CD4-positive, alpha-beta memory T cell (primary cell): ENCODE measurements around the gene PDE8A. TPM values are rescaled to one million over a fixed set of nuclear protein-coding genes. Genes with fewer than 3 reads are reported as not detected.

ENCODE experiments used
- CTCF ChIA-PET: fragments of 350-600 bp; sonication (Branson Sonifier 250); formaldehyde crosslinking; loops from one replicate; lab custom pipeline; 2021; ENCODE audit warnings: inconsistent platforms; ENCODE audit not compliant: partially characterized antibody; lab: Charles Lee
- POLR2A ChIA-PET: fragments of 350-600 bp; sonication (Branson Sonifier 250); formaldehyde crosslinking; loops from one replicate; lab custom pipeline; 2021; ENCODE audit not compliant: partially characterized antibody; lab: Charles Lee
- DNase-seq, 5 donors: peaks; one replicate each; pipeline versions ENCODE4 v3.0.0 to v3.0.0-alpha.2; 2020 to 2022; ENCODE audit warnings: mixed read lengths in 1 of 5
- H3K27ac ChIP-seq: one replicate; pipeline ENCODE4 v1.7.0; 2013; ENCODE audit warnings: low read depth, low read length
- H3K27me3 ChIP-seq: 2 replicates; pipeline ENCODE4 v1.7.0; 2013; ENCODE audit warnings: mild to moderate bottlenecking, low read length, moderate library complexity; ENCODE audit not compliant: insufficient read depth
- H3K36me3 ChIP-seq: 2 replicates; pipeline ENCODE4 v1.7.0; 2013; ENCODE audit warnings: mild to moderate bottlenecking, low read length, moderate library complexity; ENCODE audit not compliant: insufficient read depth
- H3K4me1 ChIP-seq: 2 replicates; pipeline ENCODE4 v1.7.0; 2013; ENCODE audit warnings: mild to moderate bottlenecking, low read length, moderate library complexity; ENCODE audit not compliant: insufficient read depth
- H3K4me3 ChIP-seq, 2 donors: one replicate each; pipeline ENCODE4 v1.7.0; 2013; ENCODE audit warnings: low read length in 2 of 2, mild to moderate bottlenecking in 1 of 2
- H3K9me3 ChIP-seq, 2 donors: one replicate each; pipeline ENCODE4 v1.7.0; 2013; ENCODE audit warnings: low read length in 2 of 2, control low read depth in 1 of 2; ENCODE audit not compliant: control insufficient read depth in 1 of 2
- H3K27ac Mint-ChIP-seq, 7 donors: one replicate each; pipeline ENCODE4 v1.8.0; 2020 to 2021; ENCODE audit warnings: mixed read lengths in 7 of 7, mild to moderate bottlenecking in 6 of 7, inconsistent platforms in 3 of 7, moderate library complexity in 3 of 7
- H3K27me3 Mint-ChIP-seq, 2 donors: one replicate each; pipeline ENCODE4 v1.8.0; 2020 to 2021; ENCODE audit warnings: mixed read lengths in 2 of 2
- H3K36me3 Mint-ChIP-seq, 2 donors: one replicate each; pipeline ENCODE4 v1.8.0; 2020 to 2021; ENCODE audit warnings: mixed read lengths in 2 of 2, inconsistent platforms in 1 of 2, mild to moderate bottlenecking in 1 of 2
- H3K4me1 Mint-ChIP-seq, 4 donors: one replicate each; pipeline ENCODE4 v1.8.0; 2020 to 2021; ENCODE audit warnings: mixed read lengths in 4 of 4, mild to moderate bottlenecking in 1 of 4
- H3K4me3 Mint-ChIP-seq, 8 donors: one replicate each; pipeline ENCODE4 v1.8.0; 2020 to 2021; ENCODE audit warnings: mixed read lengths in 8 of 8, mild to moderate bottlenecking in 7 of 8, moderate library complexity in 6 of 8, inconsistent platforms in 3 of 8
- H3K9me3 Mint-ChIP-seq, 8 donors: one replicate each; pipeline ENCODE4 v1.8.0; 2020 to 2021; ENCODE audit warnings: mixed read lengths in 8 of 8, mild to moderate bottlenecking in 5 of 8, inconsistent platforms in 3 of 8, moderate library complexity in 1 of 8
- intact Hi-C: fragments of 100-400 bp; cut with micrococcal nuclease; formaldehyde crosslinking; loops from one replicate; pipeline ENCODE4 v1.15.1; 2023
- polyA plus RNA-seq, 2 donors: library from polyadenylated mRNA; unstranded; fragments of 300-500 nt; fragmentation: Illumina TruSeq; gene quantifications; one replicate each; pipeline ENCODE4 v1.2.3, GENCODE V29; 2021
- total RNA-seq, 2 experiments: library from RNA; stranded (reverse); gene quantifications; one replicate each; pipeline ENCODE4 v1.2.3, GENCODE V29; 2021

Gene PDE8A
- total and polyA plus RNA-seq, 4 experiments from 2014 or later = 1.9 to 41.3 (median 22.4) TPM

GRCh38 chr15:85128621-85129020 is 147.0 kb downstream of the PDE8A start:
- Mint-ChIP-seq H3K27ac (no peak overlapping the region), H3K36me3 (peaks cover 81 to 93% of the 10 kb centered on the region in 2 donors), H3K4me1 (peaks cover 0 to 4% (median under 1%) of the 10 kb centered on the region in 4 donors), H3K4me3 (no peak overlapping the region), H3K9me3 (peaks cover 0 to 5% (median 0%) of the 10 kb centered on the region in 8 donors), H3K27me3 (no peaks in the 10 kb centered on the region)
- Histone ChIP-seq H3K27me3 (no peaks in the 10 kb centered on the region), H3K4me1 (no peaks in the 10 kb centered on the region), H3K9me3 (no peaks in the 10 kb centered on the region), H3K27ac (no peak overlapping the region), H3K4me3 (no peak overlapping the region), H3K36me3 (peaks cover 3% of the 10 kb centered on the region)
- intact Hi-C loops = no loop called here
- DNase-seq = no peak
- POLR2A ChIA-PET = no interaction called here
- CTCF ChIA-PET = no interaction called here

GRCh38 chr15:85129881-85130280 is 148.2 kb downstream of the PDE8A start:
- intact Hi-C loops = no loop called here
- H3K36me3 ChIP-seq = peaks cover 3% of the 10 kb centered on the region
- Mint-ChIP-seq H3K4me1 (peaks cover 0 to 4% (median under 1%) of the 10 kb centered on the region in 4 donors), H3K27ac (peak overlapping the region in 1 of 7 donors; percentile 6), H3K9me3 (peaks cover 0 to 5% (median 0%) of the 10 kb centered on the region in 8 donors), H3K4me3 (no peak overlapping the region), H3K36me3 (peaks cover 81 to 89% of the 10 kb centered on the region in 2 donors), H3K27me3 (no peaks in the 10 kb centered on the region)
- no peak for DNase-seq
- H3K4me3 ChIP-seq = no peak overlapping the region
- H3K27ac ChIP-seq = no peak overlapping the region
- ChIA-PET CTCF (no interaction called here), POLR2A (no interaction called here)
- no peaks in the 10 kb centered on the region for H3K4me1 ChIP-seq
- H3K27me3 ChIP-seq = no peaks in the 10 kb centered on the region
- no peaks in the 10 kb centered on the region for H3K9me3 ChIP-seq

- no peak overlapping the region for H3K27ac ChIP-seq
- no peaks in the 10 kb centered on the region for H3K27me3 Mint-ChIP-seq
- CTCF ChIA-PET = no interaction called here
- no peaks in the 10 kb centered on the region for H3K9me3 ChIP-seq
- no peak overlapping the region for H3K27ac Mint-ChIP-seq
- peaks cover 0 to 4% (median under 1%) of the 10 kb centered on the region in 4 donors for H3K4me1 Mint-ChIP-seq
- POLR2A ChIA-PET = no interaction called here
- H3K4me1 ChIP-seq = no peaks in the 10 kb centered on the region
- DNase-seq = no peak
- H3K36me3 ChIP-seq = peaks cover 4% of the 10 kb centered on the region
- H3K36me3 Mint-ChIP-seq = peaks cover 83 to 90% of the 10 kb centered on the region in 2 donors
- intact Hi-C loops = no loop called here
- H3K27me3 ChIP-seq = no peaks in the 10 kb centered on the region
- H3K4me3 Mint-ChIP-seq = no peak overlapping the region
- H3K9me3 Mint-ChIP-seq = peaks cover 0 to 5% (median 0%) of the 10 kb centered on the region in 8 donors
- no peak overlapping the region for H3K4me3 ChIP-seq
These were observed 150.3 kb downstream of the PDE8A start for GRCh38 chr15:85131915-85132314.

GRCh38 chr15:85133709-85134108 is 152.1 kb downstream of the PDE8A start:
- Histone ChIP-seq H3K4me3 (no peak overlapping the region), H3K27me3 (no peaks in the 10 kb centered on the region), H3K9me3 (no peaks in the 10 kb centered on the region), H3K27ac (no peak overlapping the region), H3K36me3 (peaks cover 16% of the 10 kb centered on the region), H3K4me1 (no peaks in the 10 kb centered on the region)
- Mint-ChIP-seq H3K36me3 (peaks cover 79 to 89% of the 10 kb centered on the region in 2 donors), H3K27me3 (no peaks in the 10 kb centered on the region), H3K27ac (peak overlapping the region in 1 of 7 donors; percentile 51), H3K9me3 (peaks cover 0 to 5% (median 0%) of the 10 kb centered on the region in 8 donors), H3K4me1 (peaks cover 0 to 4% (median under 1%) of the 10 kb centered on the region in 4 donors), H3K4me3 (no peak overlapping the region)
- no peak for DNase-seq
- intact Hi-C loops = no loop called here
- ChIA-PET POLR2A (no interaction called here), CTCF (no interaction called here)

- H3K27ac Mint-ChIP-seq = no peak overlapping the region
These were observed 156.0 kb downstream of the PDE8A start for GRCh38 chr15:85137489-85138168.

GRCh38 chr15:85139391-85139790 is 157.7 kb downstream of the PDE8A start:
- ChIA-PET CTCF (no interaction called here), POLR2A (interaction anchor here (0.5 kb wide), 1 partner anchor 27 kb away, joined by 3 read pairs; no protein-coding TSS in a partner anchor)
- no peak overlapping the region for H3K4me3 Mint-ChIP-seq
- Histone ChIP-seq H3K36me3 (peaks cover 16% of the 10 kb centered on the region), H3K27ac (no peak overlapping the region), H3K4me1 (no peaks in the 10 kb centered on the region), H3K9me3 (no peaks in the 10 kb centered on the region), H3K27me3 (no peaks in the 10 kb centered on the region), H3K4me3 (no peak overlapping the region)
- intact Hi-C loops = no loop called here
- H3K27me3 Mint-ChIP-seq = no peaks in the 10 kb centered on the region
- peaks cover 43 to 46% of the 10 kb centered on the region in 2 donors for H3K36me3 Mint-ChIP-seq
- H3K9me3 Mint-ChIP-seq = no peaks in the 10 kb centered on the region
- DNase-seq = no peak
- peaks cover 0 to 1% (median 0%) of the 10 kb centered on the region in 4 donors for H3K4me1 Mint-ChIP-seq
- H3K27ac Mint-ChIP-seq = peak overlapping the region in 1 of 7 donors; percentile 43

More at GRCh38 chr15:85137489-85138168, 156.0 kb downstream of the PDE8A start:
- Mint-ChIP-seq H3K36me3 (peaks cover 58 to 60% of the 10 kb centered on the region in 2 donors), H3K27me3 (no peaks in the 10 kb centered on the region), H3K4me1 (peaks cover 0 to 2% (median under 1%) of the 10 kb centered on the region in 4 donors), H3K4me3 (no peak overlapping the region), H3K9me3 (no peaks in the 10 kb centered on the region)
- Histone ChIP-seq H3K4me1 (no peaks in the 10 kb centered on the region), H3K36me3 (peaks cover 16% of the 10 kb centered on the region), H3K27me3 (no peaks in the 10 kb centered on the region), H3K27ac (no peak overlapping the region), H3K4me3 (no peak overlapping the region), H3K9me3 (no peaks in the 10 kb centered on the region)
- intact Hi-C loops = no loop called here
- DNase-seq = no peak
- ChIA-PET POLR2A (no interaction called here), CTCF (no interaction called here)

- Histone ChIP-seq H3K27me3 (no peaks in the 10 kb centered on the region), H3K4me3 (no peak overlapping the region), H3K4me1 (no peaks in the 10 kb centered on the region), H3K27ac (no peak overlapping the region), H3K9me3 (no peaks in the 10 kb centered on the region), H3K36me3 (peaks cover 14% of the 10 kb centered on the region)
- intact Hi-C loops = no loop called here
- Mint-ChIP-seq H3K4me1 (peaks cover 0 to 1% (median 0%) of the 10 kb centered on the region in 4 donors), H3K9me3 (peaks cover 0 to 2% (median 0%) of the 10 kb centered on the region in 8 donors), H3K27me3 (peaks cover 0 to 2% of the 10 kb centered on the region in 2 donors), H3K27ac (no peak overlapping the region), H3K36me3 (peaks cover 21 to 22% of the 10 kb centered on the region in 2 donors), H3K4me3 (no peak overlapping the region)
- DNase-seq = no peak
- POLR2A ChIA-PET = no interaction called here
- CTCF ChIA-PET = no interaction called here
These were observed 160.1 kb downstream of the PDE8A start for GRCh38 chr15:85141726-85142125.
